ENCODE results near the gene RRP36. TPM values are rescaled to one million over a fixed set of nuclear protein-coding genes. Genes with fewer than 3 reads are reported as not detected.

The RRP36 gene
- total and polyA plus RNA-seq, 2 of the 8 experiments (the other 6 are each of a cell fraction or from before 2014, with no cell fraction given), result 33.9 to 92.3 TPM

DNA sequence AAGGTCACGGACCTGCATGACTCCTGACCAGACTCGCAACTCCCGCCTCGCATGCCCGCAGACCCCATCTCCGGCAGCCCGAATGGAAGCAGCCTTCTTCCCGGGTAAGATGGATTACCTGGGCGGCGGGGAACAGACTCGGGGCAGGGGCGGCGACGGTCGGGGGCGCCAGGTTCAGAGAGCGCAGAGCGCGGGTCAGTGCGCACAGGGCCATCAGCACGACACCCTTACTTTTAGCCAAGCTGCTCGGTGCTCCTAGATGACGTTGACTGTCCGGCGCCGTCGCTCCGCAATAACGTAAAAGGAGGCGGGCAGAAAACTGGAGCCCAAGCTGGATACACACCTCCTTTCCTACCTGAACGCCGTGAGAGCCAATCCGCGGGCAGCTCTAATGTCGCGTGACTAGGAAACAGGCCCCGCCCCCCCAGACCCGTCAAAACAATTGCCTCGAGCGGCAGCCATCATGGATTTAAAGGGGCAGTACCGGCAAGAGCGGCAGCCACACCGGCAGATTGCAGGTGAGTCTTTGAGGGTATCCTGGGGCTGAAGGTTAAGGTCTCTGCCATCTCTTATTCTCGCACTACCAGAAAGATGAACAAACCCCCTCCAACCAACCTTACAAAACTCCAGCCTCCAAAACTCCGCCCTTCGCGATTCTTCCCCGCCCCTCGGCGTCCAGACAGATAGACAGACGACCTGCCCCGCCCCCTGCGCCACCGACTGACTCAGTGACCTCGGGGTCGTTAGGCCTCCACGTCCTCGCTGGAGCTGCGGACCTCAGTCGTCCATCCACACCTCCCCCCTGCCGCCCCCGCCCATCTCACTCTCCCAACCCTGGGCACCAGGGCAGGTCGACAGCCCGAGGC, 38.0 kb downstream of the RRP36 start, which contains the start of the genes KLC4 and MRPL2:
Gene KLC4, plus strand, starts transcription at position 464 of the 866 bp plus-strand sequence. CDS start 1,705 bp downstream, outside the sequence.
Gene MRPL2, minus strand, starts transcription at position 267 of the 866 bp plus-strand sequence. Its CDS starts 53 bp downstream, at position 214.
- H3K4me1 ChIP-seq (replicated peaks in 1 of 4; ENCODE audit: control insufficient read depth in 3 of 4, insufficient read depth in 4 of 4, low read length in 3 of 4), result peaks cover 4 to 10% (median 5%) of the 10 kb centered on the region in 4 experiments; a peak in 5 of 7 replicates
- H2AK5ac ChIP-seq (ENCODE audit: low read depth, low read length), result no peak within 1 kb of the TSS; the same call in 1 of the 2 replicates
- H4K8ac ChIP-seq (ENCODE audit: extremely low read depth, insufficient read depth, low read length), result peak within 1 kb of the TSS; percentile 94
- H3K23ac ChIP-seq (ENCODE audit: insufficient read length), result no peak within 1 kb of the TSS
- H3K27me3 ChIP-seq (replicated peaks in 1 of 4; ENCODE audit: control insufficient read depth in 3 of 4, extremely low read depth in 1 of 4, insufficient read depth in 3 of 4, low read length in 3 of 4), result no peaks in the 10 kb centered on the region
- DNase-seq (ENCODE audit: low read depth in 1 of 2, low spot score in 2 of 2) (peak; percentile 94 to 99), FAIRE-seq (peak; percentile 36)
- WGBS, 2 experiments (ENCODE audit: extremely low coverage in 1 of 2, insufficient coverage in 1 of 2, insufficient read length in 1 of 2, insufficient replicate concordance in 2 of 2, low coverage in 1 of 2, low lambda C conversion rate in 2 of 2, missing lambda C conversion rate in 1 of 2), result 1% methylated on average over 54 of the region's 64 CpGs; no CpG with 5 or more reads in 1 of the 2 experiments
- no peak within 1 kb of the TSS for H2BK120ac ChIP-seq (replicated peaks; ENCODE audit: low read depth, low read length)
- H3K18ac ChIP-seq (ENCODE audit: extremely low read depth, low read length), result peak within 1 kb of the TSS; percentile 86; the same call in 1 of the 2 replicates
- H3K56ac ChIP-seq (replicated peaks; ENCODE audit: insufficient read length, low read depth, low read length), result peak within 1 kb of the TSS; percentile 55
- no peak within 1 kb of the TSS for H2BK20ac ChIP-seq (ENCODE audit: low read length)
- peak within 1 kb of the TSS; percentile 90 to 99 (median 98) for H3K4me3 ChIP-seq (ENCODE audit: extremely low read depth in 1 of 4, insufficient read depth in 2 of 4, low read depth in 3 of 4, low read length in 4 of 4)
- peak within 1 kb of the TSS; percentile 74 to 92 for H3K4me2 ChIP-seq (ENCODE audit: insufficient read depth in 1 of 2, low read depth in 2 of 2, low read length in 2 of 2)
- H2AFZ ChIP-seq (ENCODE audit: low read length), result peak within 1 kb of the TSS; percentile 95; the same call in 1 of the 2 replicates
- peaks cover 10% of the 10 kb centered on the region; the same call in 1 of the 2 replicates for H3K23me2 ChIP-seq (ENCODE audit: low read depth, low read length)
- ChIA-PET CTCF (ENCODE audit: partially characterized antibody) (interaction anchor here (0.5 to 3.1 kb wide), 10 partner anchors 7 to 166 kb away, joined by 3 to 20 read pairs (median 4); no protein-coding TSS in a partner anchor), POLR2A (ENCODE audit: partially characterized antibody) (interaction anchor here (0.6 to 3.5 kb wide), 32 partner anchors 8 to 310 kb away, joined by 3 to 19 read pairs (median 4); partner anchors contain the start of genes CNPY3, DNPH1, KLHDC3 and MEA1)
- H3K14ac ChIP-seq (ENCODE audit: insufficient read length), result no peak within 1 kb of the TSS
- peaks cover 3 to 16% (median 11%) of the 10 kb centered on the region in 4 experiments; a peak in 6 of 8 replicates for H3K36me3 ChIP-seq (ENCODE audit: control insufficient read depth in 2 of 4, insufficient read depth in 4 of 4, low read length in 3 of 4)
- H3K4ac ChIP-seq (replicated peaks; ENCODE audit: insufficient read length, low read depth, low read length), result no peak within 1 kb of the TSS
- peak within 1 kb of the TSS; percentile 89 for H3K27ac ChIP-seq (ENCODE audit: low read depth, low read length)
- no peak within 1 kb of the TSS; the same call in 1 of the 2 replicates for H2BK15ac ChIP-seq (ENCODE audit: low read length)
- peak within 1 kb of the TSS; percentile 82 to 92 (median 91) for H3K9ac ChIP-seq (replicated peaks in 1 of 4; ENCODE audit: extremely low read depth in 1 of 4, low read depth in 3 of 4, low read length in 3 of 4)
- no peaks in the 10 kb centered on the region for H4K20me1 ChIP-seq (replicated peaks in 1 of 2; ENCODE audit: control insufficient read depth in 1 of 2, insufficient read depth in 2 of 2, low read length in 2 of 2)
- peak within 1 kb of the TSS; percentile 88 for H4K5ac ChIP-seq (ENCODE audit: insufficient read length, low read depth, low read length)
- peaks cover 6 to 16% of the 10 kb centered on the region in 2 experiments; a peak in 3 of 4 replicates for H3K79me2 ChIP-seq (ENCODE audit: control insufficient read depth in 1 of 2, insufficient read depth in 2 of 2, low read length in 2 of 2)
- H2BK12ac ChIP-seq (ENCODE audit: low read depth, low read length), result peak within 1 kb of the TSS; percentile 18; the same call in 1 of the 2 replicates
- H3K79me1 ChIP-seq (ENCODE audit: low read depth, low read length), result peaks cover 14% of the 10 kb centered on the region
- peak within 1 kb of the TSS; percentile 67 for H4K91ac ChIP-seq (replicated peaks; ENCODE audit: insufficient read length, low read length)
- peak within 1 kb of the TSS; percentile 81 for H2BK5ac ChIP-seq (ENCODE audit: low read depth, low read length)
- no peaks in the 10 kb centered on the region for H3K9me3 ChIP-seq (ENCODE audit: insufficient read depth in 2 of 2, low read depth in 1 of 2, low read length in 1 of 2)
- TF ChIP-seq CBX8 (IDR thresholded peaks at IDR 0.05; ENCODE audit: borderline replicate concordance, low read depth, low read length), result no peak
- TF ChIP-seq GTF2F1 (IDR thresholded peaks at IDR 0.05; ENCODE audit: borderline replicate concordance, low read depth, low read length), result no peak
- TF ChIP-seq RNF2 (IDR thresholded peaks at IDR 0.05; ENCODE audit: borderline replicate concordance, low read depth, low read length, missing control alignments, poor library complexity, severe bottlenecking), result no peak
- peak; percentile 84 for TF ChIP-seq TAF7 (optimal IDR thresholded peaks at IDR 0.05; ENCODE audit: borderline replicate concordance, low read depth, low read length)
- no peak for TF ChIP-seq BCL11A (IDR thresholded peaks at IDR 0.05; ENCODE audit: low read depth in 2 of 2, low read length in 2 of 2)
- peak; percentile 42; the same call in 1 of the 2 replicates for TF ChIP-seq BRCA1 (IDR thresholded peaks at IDR 0.05; ENCODE audit: low read depth, low read length)
- no peak for TF ChIP-seq BACH1 (IDR thresholded peaks at IDR 0.05; ENCODE audit: low read length)
- TF ChIP-seq USF2 (IDR thresholded peaks at IDR 0.05; ENCODE audit: low read length), result no peak; the same call in 1 of the 2 replicates
- TF ChIP-seq CEBPB (IDR thresholded peaks at IDR 0.05; ENCODE audit: low read depth, low read length), result no peak
